Activated naive CD8-positive, alpha-beta T cell treated with anti-CD3 and anti-CD28 coated beads, Interleukin-2, amount 10 ng/mL, durations not matched to agents 7 days and 5 days (primary cell): ENCODE measurements around the gene SMG6. TPM values are rescaled to one million over a fixed set of nuclear protein-coding genes. Genes with fewer than 3 reads are reported as not detected.
"Not testable (repeated sequence)": the region's sequence is repeated elsewhere in the genome, so short reads cannot be mapped to it uniquely, and the experiment has no call there.

Experiments used
- ATAC-seq: fragments of 150-1000 bp; cut with Tn5 transposase; one replicate; pipeline ENCODE4 v1.10.0; 2021; ENCODE audit warnings: low read depth, moderate library complexity
- POLR2A ChIA-PET: fragments of 350-600 bp; sonication (Branson Sonifier 250); formaldehyde crosslinking; loops from one replicate; lab custom pipeline; 2021; ENCODE audit warnings: antibody characterized with exemption; lab: Charles Lee
- DNase-seq: peaks from one replicate; pipeline ENCODE4 v3.0.0; 2021
- H3K27ac Mint-ChIP-seq: one replicate; pipeline ENCODE4 v1.8.0; 2022; ENCODE audit warnings: mild to moderate bottlenecking, mixed read lengths
- H3K27me3 Mint-ChIP-seq: one replicate; pipeline ENCODE4 v1.8.0; 2022; ENCODE audit warnings: mild to moderate bottlenecking, moderate library complexity, mixed read lengths
- H3K36me3 Mint-ChIP-seq: one replicate; pipeline ENCODE4 v1.8.0; 2021; ENCODE audit warnings: mild to moderate bottlenecking, mixed read lengths
- H3K4me1 Mint-ChIP-seq: one replicate; pipeline ENCODE4 v1.8.0; 2021; ENCODE audit warnings: mixed read lengths
- H3K4me3 Mint-ChIP-seq: one replicate; pipeline ENCODE4 v1.8.0; 2022; ENCODE audit warnings: mild to moderate bottlenecking, moderate library complexity, mixed read lengths
- H3K9me3 Mint-ChIP-seq: one replicate; pipeline ENCODE4 v1.8.0; 2021; ENCODE audit warnings: mixed read lengths
- total RNA-seq, 2 experiments: library from RNA; stranded (reverse); gene quantifications; one replicate each; pipeline ENCODE4 v1.2.3, GENCODE V29; 2021

Gene SMG6
- total RNA-seq, 2 experiments from 2014 or later, result 48.5 to 58.3 TPM

DNA sequence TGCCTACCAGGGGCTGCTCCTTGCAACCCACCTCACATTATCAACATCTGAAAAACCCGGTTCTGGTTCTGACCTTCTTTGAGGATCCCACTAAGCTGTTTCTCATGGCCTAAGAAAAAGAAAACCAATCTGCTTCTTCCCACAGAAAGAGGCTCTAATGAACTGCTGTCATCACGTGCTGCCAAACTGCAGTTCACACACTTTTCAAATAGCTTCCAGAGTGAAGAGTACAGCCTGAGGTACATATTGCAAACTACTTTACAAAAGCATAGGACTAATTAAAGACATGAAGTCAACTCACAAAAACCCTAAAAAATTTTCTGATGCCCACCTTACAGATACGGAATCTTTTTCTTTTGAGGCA is 36.7 kb downstream of the SMG6 start:
- H3K4me1 Mint-ChIP-seq, result peaks cover 70% of the 10 kb centered on the region
- DNase-seq (no peak), ATAC-seq (peak; percentile 12)
- no peaks in the 10 kb centered on the region for H3K27me3 Mint-ChIP-seq
- H3K36me3 Mint-ChIP-seq, result peaks cover 25% of the 10 kb centered on the region
- peak overlapping the region; percentile 98 for H3K27ac Mint-ChIP-seq
- H3K9me3 Mint-ChIP-seq, result no peaks in the 10 kb centered on the region
- H3K4me3 Mint-ChIP-seq, result peak overlapping the region; percentile 85
- POLR2A ChIA-PET, result interaction anchor here (0.6 to 7.1 kb wide), 11 partner anchors 9 to 820 kb away, joined by 3 to 86 read pairs (median 5); partner anchors contain the start of gene HIC1

DNA sequence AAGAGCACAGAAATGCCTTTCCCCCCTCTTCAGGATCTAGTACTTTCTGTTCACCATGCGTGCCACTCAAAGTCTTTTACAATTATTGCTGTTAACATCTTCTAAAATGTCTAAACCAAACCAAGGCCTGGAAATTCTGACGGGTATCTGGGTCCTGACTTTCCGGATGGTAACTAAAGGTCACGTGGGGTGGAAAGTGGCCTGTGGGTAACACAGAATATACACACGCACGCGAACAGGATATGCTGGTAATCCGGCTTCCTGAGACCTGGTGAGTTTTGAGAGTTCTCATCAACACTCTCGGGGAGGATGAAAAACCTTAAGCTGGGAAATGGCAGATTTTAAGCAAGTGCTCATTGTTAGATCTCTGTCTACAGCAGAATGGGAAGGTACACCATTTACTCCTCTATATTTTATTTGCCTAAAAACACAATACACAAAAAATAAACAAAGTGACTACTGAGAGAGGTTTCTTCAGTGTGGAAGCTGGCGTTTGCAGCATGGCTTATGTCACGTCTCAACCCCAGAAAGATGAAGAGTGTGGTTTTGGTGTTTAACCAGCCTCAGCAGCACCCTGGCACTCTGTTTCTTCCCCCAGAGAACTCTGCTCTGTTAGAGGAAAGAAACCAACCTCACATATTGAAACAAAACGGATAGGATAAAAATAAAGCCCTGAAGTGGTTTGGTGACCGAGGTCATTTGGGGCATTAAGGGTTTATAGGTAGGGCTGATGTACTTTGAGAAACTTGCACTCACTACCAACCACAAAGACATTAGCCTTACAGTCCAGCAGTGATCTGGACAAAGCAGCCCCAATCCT is 37.3 kb downstream of the SMG6 start:
- POLR2A ChIA-PET, result interaction anchor here (0.8 to 7.1 kb wide), 10 partner anchors 9 to 549 kb away, joined by 3 to 86 read pairs (median 14); partner anchors contain the start of gene HIC1
- DNase-seq (peak; percentile 75), ATAC-seq (peak; percentile 78)
- H3K9me3 Mint-ChIP-seq, result no peaks in the 10 kb centered on the region
- H3K4me1 Mint-ChIP-seq, result peaks cover 73% of the 10 kb centered on the region
- peaks cover 29% of the 10 kb centered on the region for H3K36me3 Mint-ChIP-seq
- H3K27me3 Mint-ChIP-seq, result no peaks in the 10 kb centered on the region
- peak overlapping the region; percentile 98 for H3K27ac Mint-ChIP-seq
- peak overlapping the region; percentile 85 for H3K4me3 Mint-ChIP-seq

DNA sequence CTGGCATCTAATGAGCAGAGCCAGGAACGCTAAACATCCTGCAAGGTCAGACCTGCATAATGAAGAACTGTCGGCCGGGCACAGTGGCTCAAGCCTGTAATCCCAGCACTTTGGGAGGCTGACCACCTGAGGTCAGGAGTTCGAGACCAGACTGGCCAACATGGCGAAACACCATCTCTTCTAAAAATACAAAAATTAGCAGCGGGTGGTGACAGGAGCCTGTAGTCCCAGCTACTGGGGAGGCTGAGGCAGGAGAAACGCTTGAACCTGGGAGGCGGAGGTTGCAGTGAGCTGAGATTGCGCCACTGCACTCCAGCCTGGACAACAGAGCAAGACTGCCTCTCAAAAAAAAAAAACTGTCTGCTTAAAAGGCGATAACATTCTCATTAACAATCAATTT is 38.4 kb downstream of the SMG6 start:
- DNase-seq, H3K9me3 Mint-ChIP-seq, H3K27me3 Mint-ChIP-seq, ATAC-seq: not testable (repeated sequence)
- Mint-ChIP-seq H3K27ac (peak overlapping the region; percentile 98), H3K36me3 (peaks cover 26% of the 10 kb centered on the region), H3K4me1 (peaks cover 74% of the 10 kb centered on the region), H3K4me3 (peak overlapping the region; percentile 85)
- POLR2A ChIA-PET, result interaction anchor here (1.0 to 7.1 kb wide), 6 partner anchors 10 to 209 kb away, joined by 3 to 86 read pairs (median 26); partner anchors contain the start of gene HIC1

DNA sequence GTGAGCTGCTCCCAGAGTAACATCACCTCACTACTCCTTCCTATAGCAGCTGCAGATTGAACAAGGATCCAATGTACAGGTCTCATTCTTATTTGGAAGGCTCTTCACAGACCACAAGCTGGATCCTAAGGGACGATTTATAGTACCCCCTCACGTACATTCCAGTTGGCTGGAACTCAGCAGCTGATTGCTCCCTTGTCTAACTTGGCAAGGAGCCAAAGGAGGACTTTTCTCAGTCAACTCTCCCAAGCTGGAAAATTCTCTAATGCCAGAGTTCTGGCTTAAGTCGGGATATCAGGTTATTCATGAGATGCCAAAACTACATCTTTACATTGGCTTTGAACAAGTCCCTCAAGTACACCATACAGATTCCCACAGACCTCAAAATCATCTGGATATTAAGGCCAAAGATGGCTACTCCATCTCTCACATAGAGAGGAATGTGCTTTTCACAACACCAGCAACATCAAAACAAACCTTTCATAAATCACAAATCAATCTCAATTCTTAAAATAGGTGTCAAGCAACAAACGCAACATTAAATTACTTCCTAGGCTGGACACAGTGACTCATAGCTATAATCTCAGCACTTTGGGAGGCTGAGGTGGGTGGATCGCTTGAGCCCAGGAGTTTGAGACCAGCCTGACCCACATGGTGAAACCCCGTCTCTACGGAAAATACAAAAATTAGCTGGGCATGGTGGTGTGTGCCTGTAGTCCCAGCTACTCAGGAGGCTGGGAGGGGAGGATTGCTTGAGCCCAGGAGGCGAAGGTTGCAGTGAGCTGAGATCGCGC is 39.3 kb downstream of the SMG6 start:
- H3K4me3 Mint-ChIP-seq, result peak overlapping the region; percentile 85
- DNase-seq, result no peak

DNA sequence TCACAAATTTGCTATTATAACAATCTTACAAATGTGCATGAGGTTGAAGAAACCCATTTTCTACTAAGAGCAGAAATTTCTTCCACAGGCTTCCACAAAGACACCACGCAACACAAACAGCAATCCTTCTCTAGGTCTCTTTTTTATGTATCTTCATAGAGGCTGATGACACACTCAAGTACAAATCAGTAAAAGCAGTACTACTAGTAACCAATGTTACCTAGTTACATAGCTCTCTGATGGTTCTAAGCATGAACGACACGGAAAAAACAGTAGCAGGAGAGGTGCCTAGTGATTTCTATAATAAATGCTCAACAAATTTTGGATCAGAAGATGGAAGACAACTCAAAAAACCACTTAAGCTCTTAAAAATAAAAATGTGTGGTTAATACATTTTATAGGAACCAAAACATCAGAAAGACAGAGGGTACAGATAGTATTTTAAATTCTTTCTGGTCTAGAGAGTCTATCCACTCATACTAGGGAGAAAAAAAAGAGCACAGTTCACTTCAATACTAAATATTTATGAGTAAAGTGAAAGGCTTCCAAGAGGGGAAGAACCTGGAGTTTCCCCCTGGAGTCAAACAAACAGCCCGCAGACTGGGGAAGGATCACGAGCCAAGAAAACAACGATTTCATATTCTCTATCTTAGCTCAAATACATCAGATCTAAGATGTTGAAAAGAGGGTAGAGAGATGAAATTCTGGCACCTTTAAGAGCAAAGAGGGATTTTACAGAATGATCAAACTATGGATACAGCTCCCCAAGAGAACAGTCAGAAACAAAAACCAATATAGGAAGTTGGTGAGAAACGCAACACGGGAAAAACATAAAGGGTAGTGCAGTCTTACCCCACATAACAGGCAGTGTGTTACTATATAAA is 40.2 kb downstream of the SMG6 start:
- no peaks in the 10 kb centered on the region for H3K9me3 Mint-ChIP-seq
- POLR2A ChIA-PET, result interaction anchor here (1.0 to 7.1 kb wide), 7 partner anchors 11 to 207 kb away, joined by 3 to 86 read pairs (median 24); partner anchors contain the start of genes HIC1, SMG6 and SRR
- DNase-seq (no peak), ATAC-seq (no peak)
- H3K27me3 Mint-ChIP-seq, result no peaks in the 10 kb centered on the region
- H3K4me3 Mint-ChIP-seq, result peak overlapping the region; percentile 85
- peak overlapping the region; percentile 98 for H3K27ac Mint-ChIP-seq
- H3K4me1 Mint-ChIP-seq, result peaks cover 82% of the 10 kb centered on the region
- H3K36me3 Mint-ChIP-seq, result peaks cover 23% of the 10 kb centered on the region

More for the DNA sequence above, 39.3 kb downstream of the SMG6 start:
- Mint-ChIP-seq H3K36me3 (peaks cover 20% of the 10 kb centered on the region), H3K4me1 (peaks cover 73% of the 10 kb centered on the region), H3K27me3 (no peaks in the 10 kb centered on the region), H3K27ac (peak overlapping the region; percentile 98), H3K9me3 (no peaks in the 10 kb centered on the region)
- no peak for ATAC-seq
- POLR2A ChIA-PET, result interaction anchor here (1.0 to 7.1 kb wide), 7 partner anchors 11 to 208 kb away, joined by 3 to 86 read pairs (median 24); partner anchors contain the start of genes HIC1, SMG6 and SRR

DNA sequence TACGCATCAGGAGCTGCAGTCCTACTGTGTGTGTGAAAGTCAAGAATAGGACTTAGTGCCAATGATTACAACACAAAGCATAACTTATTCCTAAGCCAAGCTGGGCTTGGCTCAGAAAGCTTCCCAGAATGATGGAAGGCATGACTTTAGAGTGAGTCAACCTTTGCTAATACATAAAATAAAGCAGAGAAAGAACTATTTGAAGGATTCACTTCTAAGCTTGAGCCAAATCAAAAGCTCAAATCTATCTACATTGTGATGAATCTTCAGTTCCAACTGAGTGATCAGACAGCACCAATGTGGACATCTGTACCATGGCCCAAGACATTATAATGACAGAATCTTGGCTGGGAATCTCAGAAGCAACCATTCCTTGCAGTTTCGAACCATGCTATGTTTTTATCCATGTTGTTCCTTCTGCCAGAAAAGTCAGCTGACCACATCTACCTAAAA is 41.4 kb downstream of the SMG6 start:
- Mint-ChIP-seq H3K27me3 (no peaks in the 10 kb centered on the region), H3K27ac (peak overlapping the region; percentile 98), H3K36me3 (peaks cover 27% of the 10 kb centered on the region), H3K4me1 (peaks cover 78% of the 10 kb centered on the region), H3K9me3 (no peaks in the 10 kb centered on the region), H3K4me3 (peak overlapping the region; percentile 50)
- DNase-seq (no peak), ATAC-seq (no peak)
- POLR2A ChIA-PET, result interaction anchor here (1.1 to 7.1 kb wide), 3 partner anchors 10 to 24 kb away, joined by 3 to 86 read pairs (median 24); no protein-coding TSS in a partner anchor

DNA sequence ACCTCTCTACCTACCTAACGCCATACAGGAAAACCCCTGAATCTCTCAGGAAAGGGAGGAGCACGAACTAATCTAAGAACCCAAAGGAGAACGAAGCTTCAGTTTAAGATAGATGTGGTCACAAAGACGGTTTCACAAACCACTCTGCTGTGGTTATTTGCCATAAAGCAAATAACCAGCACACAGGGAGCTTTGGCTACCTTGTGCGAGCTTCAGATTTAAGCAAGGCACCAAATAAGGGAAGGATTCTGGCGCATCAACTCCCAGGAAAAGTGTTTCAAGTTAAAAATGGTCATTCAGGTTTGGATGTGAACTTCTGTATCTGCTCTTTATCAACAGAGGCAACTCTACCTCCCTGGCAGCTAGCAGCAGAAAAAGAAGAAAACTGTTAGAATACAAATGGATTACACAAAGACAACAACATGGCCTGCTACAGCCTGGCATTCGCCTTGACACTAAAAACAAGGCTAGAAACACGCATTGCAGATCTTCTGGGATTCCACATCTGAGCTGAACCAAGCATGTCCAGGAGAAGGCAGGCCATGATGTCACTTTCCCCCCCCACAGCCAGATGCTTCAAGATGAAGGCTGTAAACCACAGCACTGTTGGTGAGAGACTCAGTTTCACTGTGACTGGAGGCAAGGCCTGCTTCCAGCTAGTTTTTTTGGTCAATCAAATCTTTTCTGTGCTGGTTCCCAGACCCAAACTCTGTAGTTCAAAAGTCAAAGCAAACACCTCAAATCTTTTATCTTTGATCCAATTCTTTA is 43.6 kb downstream of the SMG6 start:
- Mint-ChIP-seq H3K4me1 (peaks cover 62% of the 10 kb centered on the region), H3K9me3 (no peaks in the 10 kb centered on the region), H3K27me3 (no peaks in the 10 kb centered on the region), H3K36me3 (peaks cover 38% of the 10 kb centered on the region), H3K27ac (peak overlapping the region; percentile 93), H3K4me3 (peak overlapping the region; percentile 84)
- DNase-seq (peak; percentile 66), ATAC-seq (peak; percentile 72)
- POLR2A ChIA-PET, result interaction anchor here (0.5 to 3.2 kb wide), 17 partner anchors 9 to 1842 kb away, joined by 3 to 24 read pairs (median 4); partner anchors contain the start of gene HIC1

DNA sequence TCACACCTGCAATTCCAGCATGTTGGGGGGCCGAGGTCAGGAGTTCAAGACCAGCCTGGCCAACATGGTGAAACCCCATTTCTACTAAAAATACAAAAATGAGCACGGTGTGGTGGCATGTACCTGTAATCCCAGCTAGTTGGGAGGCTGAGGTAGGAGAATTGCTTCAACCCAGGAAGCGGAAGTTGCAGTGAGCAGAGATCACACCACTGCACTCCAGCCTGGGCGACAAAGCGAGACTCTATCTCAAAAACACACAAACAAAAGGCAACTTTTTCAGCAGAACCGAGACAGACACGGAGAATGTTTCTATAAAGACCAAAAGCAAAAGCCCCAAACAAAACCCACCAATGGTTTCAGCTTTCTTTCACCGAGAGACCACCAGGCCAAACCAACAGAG is 44.8 kb downstream of the SMG6 start:
- H3K9me3 Mint-ChIP-seq, ATAC-seq, H3K27me3 Mint-ChIP-seq, DNase-seq: not testable (repeated sequence)
- Mint-ChIP-seq H3K4me3 (peak overlapping the region; percentile 84), H3K27ac (peak overlapping the region; percentile 93), H3K4me1 (peaks cover 62% of the 10 kb centered on the region), H3K36me3 (peaks cover 43% of the 10 kb centered on the region)
- POLR2A ChIA-PET, result interaction anchor here (0.7 to 3.2 kb wide), 10 partner anchors 8 to 204 kb away, joined by 4 to 24 read pairs (median 12); partner anchors contain the start of gene HIC1

DNA sequence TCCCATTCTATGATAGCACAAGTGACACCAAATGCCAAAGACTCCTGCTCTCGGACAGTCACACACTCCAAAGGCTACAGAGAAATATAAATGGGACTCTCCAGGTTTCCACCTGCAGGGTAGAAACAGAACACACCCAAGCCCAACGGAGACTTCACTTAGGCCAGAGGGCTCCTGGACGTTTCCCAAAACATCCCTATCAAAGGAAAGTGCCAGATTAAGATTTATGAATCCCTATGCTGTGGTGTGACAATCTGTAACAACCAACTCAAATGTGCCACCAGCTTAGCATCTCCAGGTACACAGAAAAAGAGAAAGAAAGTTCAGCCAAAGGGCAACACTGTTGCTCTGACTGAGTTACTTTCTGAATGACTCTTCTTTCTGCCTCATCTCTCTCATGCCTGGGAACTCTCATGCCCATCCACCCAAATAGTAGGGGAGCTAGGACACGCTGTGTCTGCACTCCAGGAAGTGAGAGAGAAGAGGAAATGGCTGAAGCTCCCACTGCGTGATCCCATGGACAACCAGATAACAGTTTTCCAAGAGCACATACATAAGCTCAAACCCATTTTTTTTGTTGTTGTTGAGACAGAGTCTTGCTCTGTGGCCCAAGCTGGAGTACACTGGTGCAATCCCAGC is 49.7 kb downstream of the SMG6 start:
- Mint-ChIP-seq H3K36me3 (peaks cover 57% of the 10 kb centered on the region), H3K27me3 (no peaks in the 10 kb centered on the region), H3K4me3 (peak overlapping the region; percentile 67), H3K9me3 (no peaks in the 10 kb centered on the region), H3K4me1 (peaks cover 60% of the 10 kb centered on the region), H3K27ac (peak overlapping the region; percentile 92)
- POLR2A ChIA-PET, result interaction anchor here (0.6 to 7.4 kb wide), 10 partner anchors 9 to 222 kb away, joined by 3 to 86 read pairs (median 4); partner anchors contain the start of gene HIC1
- no peak for DNase-seq
- peak; percentile 85 for ATAC-seq

DNA sequence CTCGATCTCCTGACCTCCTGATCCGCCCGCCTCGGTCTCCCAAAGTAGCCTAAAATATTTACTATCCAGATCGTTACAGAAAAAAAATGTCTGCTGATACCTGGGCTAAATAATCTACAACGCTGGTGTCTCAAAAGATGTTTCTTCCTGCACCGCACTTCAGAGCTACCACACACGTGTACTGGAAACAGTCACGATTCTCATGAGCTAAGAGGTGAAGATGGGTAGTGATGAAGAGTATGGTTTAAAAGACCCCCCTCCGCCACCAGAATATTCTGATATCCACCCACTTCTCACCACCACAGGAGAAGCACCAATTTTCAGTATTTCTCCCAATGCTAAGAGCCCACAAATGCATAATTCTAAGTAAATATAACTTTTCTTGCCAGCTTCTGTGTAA is 50.2 kb downstream of the SMG6 start:
- no peak for DNase-seq

DNA sequence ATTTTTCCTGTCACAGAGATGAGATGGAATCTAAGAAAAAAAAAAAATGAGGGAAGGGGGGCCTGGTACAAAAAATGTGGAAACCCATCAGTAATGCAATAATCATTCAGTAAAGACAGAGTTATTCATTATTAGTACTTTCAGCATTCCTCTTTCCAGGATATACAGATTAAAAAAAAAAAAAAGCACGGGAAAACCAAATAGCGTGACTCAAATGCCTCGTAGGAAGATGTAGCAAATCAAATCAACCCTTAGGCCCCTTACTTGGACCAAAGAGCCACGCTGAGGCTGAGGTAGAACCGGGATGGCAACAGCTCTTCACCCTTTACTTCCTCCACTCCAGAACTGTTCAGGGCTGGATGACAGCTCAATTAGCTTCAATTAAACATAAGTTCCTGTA is 52.5 kb downstream of the SMG6 start:
- peaks cover 68% of the 10 kb centered on the region for H3K4me1 Mint-ChIP-seq
- POLR2A ChIA-PET, result interaction anchor here (1.4 to 7.4 kb wide), 4 partner anchors 9 to 195 kb away, joined by 4 to 86 read pairs (median 20); partner anchors contain the start of gene HIC1
- H3K36me3 Mint-ChIP-seq, result peaks cover 59% of the 10 kb centered on the region
- DNase-seq (no peak), ATAC-seq (no peak)
- H3K27ac Mint-ChIP-seq, result peak overlapping the region; percentile 85
- no peaks in the 10 kb centered on the region for H3K27me3 Mint-ChIP-seq
- H3K9me3 Mint-ChIP-seq, result no peaks in the 10 kb centered on the region
- peak overlapping the region; percentile 39 for H3K4me3 Mint-ChIP-seq

More for the DNA sequence above, 50.2 kb downstream of the SMG6 start:
- peak overlapping the region; percentile 92 for H3K27ac Mint-ChIP-seq
- ATAC-seq, result no peak
- H3K36me3 Mint-ChIP-seq, result peaks cover 61% of the 10 kb centered on the region
- H3K4me3 Mint-ChIP-seq, result peak overlapping the region; percentile 67
- peaks cover 58% of the 10 kb centered on the region for H3K4me1 Mint-ChIP-seq
- no peaks in the 10 kb centered on the region for H3K27me3 Mint-ChIP-seq
- no peaks in the 10 kb centered on the region for H3K9me3 Mint-ChIP-seq
- POLR2A ChIA-PET, result interaction anchor here (0.6 to 7.4 kb wide), 8 partner anchors 8 to 222 kb away, joined by 3 to 86 read pairs (median 4); partner anchors contain the start of gene HIC1
